SK-N-MC (cell line): ENCODE measurements around the gene CREB3L2.

ENCODE experiments used
- DNase-seq: peaks from one replicate; pipeline ENCODE4 v3.0.0-alpha.2; 2011; ENCODE audit warnings: low read depth, low spot score
- H3K27ac ChIP-seq: fragments of 200-600 bp; sonication (generic); 2 replicates; pipeline ENCODE4 v1.5.1; 2016; ENCODE audit warnings: mixed run types
- H3K36me3 ChIP-seq: fragments of 200-600 bp; sonication (generic); 2 replicates; pipeline ENCODE4 v1.6.1; 2017; ENCODE audit warnings: antibody characterized with exemption, low read length, mixed read lengths; ENCODE audit not compliant: insufficient read depth
- H3K4me3 ChIP-seq: fragments of 200-600 bp; sonication (generic); 2 replicates; pipeline ENCODE4 v1.5.1; 2016
- H3K9ac ChIP-seq: fragments of 200-600 bp; sonication (generic); 2 replicates; pipeline ENCODE4 v1.8.0; 2017; ENCODE audit warnings: mixed run types, mixed read lengths; ENCODE audit not compliant: insufficient read length
- H3K9me3 ChIP-seq: fragments of 200-600 bp; sonication (generic); 2 replicates; pipeline ENCODE4 v1.6.1; 2017; ENCODE audit warnings: low read depth, mild to moderate bottlenecking, antibody characterized with exemption, low read length, moderate library complexity, mixed read lengths
- EZH2 ChIP-seq: fragments of 200-600 bp; sonication (generic); IDR thresholded peaks from one replicate; pipeline ENCODE4 v1.6.1; 2017; ENCODE audit warnings: antibody characterized with exemption
- FOXP2 ChIP-seq: optimal IDR thresholded peaks from 2 replicates; pipeline ENCODE3; 2011; ENCODE audit warnings: mild to moderate bottlenecking, moderate library complexity; ENCODE audit not compliant: insufficient read depth; ENCODE audit errors: extremely low read length, control extremely low read depth
- POLR2AphosphoS5 ChIP-seq: IDR thresholded peaks from 2 replicates; pipeline ENCODE4 v1.6.1; 2012; ENCODE audit warnings: mild to moderate bottlenecking, low read depth, low read length, borderline replicate concordance

Gene CREB3L2

DNA sequence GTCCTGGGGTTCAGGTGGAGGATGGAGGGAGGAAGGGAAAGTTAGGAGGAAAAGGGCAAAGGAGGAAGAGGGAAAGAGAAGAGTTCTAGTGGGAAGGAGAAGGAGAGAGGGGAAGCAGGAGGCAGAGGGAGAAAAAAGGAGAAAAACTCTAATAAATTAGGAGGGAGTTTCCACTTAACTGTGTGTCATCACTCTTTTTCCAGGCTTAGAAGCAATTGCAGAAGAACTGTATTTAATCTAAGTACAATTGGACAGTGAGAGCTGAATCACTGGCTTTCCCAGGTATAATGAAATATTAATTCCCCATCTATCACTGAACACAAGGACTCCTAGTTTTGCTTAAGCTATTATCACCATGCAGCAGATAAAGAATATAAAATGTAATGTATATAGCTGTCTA is 76.8 kb downstream of the CREB3L2 start:
- TF ChIP-seq POLR2AphosphoS5 (no peak), EZH2 (no peak), FOXP2 (no peak)
- no peak overlapping the region for H3K9ac ChIP-seq
- H3K27ac ChIP-seq, result no peak overlapping the region
- no peaks in the 10 kb centered on the region for H3K9me3 ChIP-seq
- DNase-seq, result no peak
- H3K36me3 ChIP-seq, result peaks cover 4% of the 10 kb centered on the region; the same call in 1 of the 2 replicates
- H3K4me3 ChIP-seq, result no peak overlapping the region

DNA sequence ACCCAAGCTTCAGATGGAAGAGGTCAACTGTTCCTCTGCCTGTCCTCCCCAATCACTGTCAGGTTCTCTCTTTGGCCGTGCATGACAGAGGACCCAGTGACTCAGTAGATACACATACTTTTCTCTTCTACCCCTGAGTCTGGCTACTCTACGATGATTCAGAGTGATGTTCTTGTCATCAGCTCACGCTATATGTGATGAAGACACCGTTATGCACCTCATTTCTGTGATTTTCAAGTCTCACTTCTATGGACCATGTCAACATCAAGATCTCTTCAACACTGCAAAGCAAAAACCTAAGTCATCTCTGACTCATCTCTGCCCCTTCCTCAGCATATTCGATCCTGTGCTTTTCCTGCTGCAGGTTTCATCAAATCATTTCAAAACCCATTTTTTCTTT is 78.5 kb downstream of the CREB3L2 start:
- Histone ChIP-seq H3K36me3 (peaks cover 4% of the 10 kb centered on the region; the same call in 1 of the 2 replicates), H3K27ac (no peak overlapping the region), H3K4me3 (no peak overlapping the region), H3K9me3 (no peaks in the 10 kb centered on the region), H3K9ac (no peak overlapping the region)
- TF ChIP-seq EZH2 (no peak), FOXP2 (no peak), POLR2AphosphoS5 (no peak)
- no peak for DNase-seq

DNA sequence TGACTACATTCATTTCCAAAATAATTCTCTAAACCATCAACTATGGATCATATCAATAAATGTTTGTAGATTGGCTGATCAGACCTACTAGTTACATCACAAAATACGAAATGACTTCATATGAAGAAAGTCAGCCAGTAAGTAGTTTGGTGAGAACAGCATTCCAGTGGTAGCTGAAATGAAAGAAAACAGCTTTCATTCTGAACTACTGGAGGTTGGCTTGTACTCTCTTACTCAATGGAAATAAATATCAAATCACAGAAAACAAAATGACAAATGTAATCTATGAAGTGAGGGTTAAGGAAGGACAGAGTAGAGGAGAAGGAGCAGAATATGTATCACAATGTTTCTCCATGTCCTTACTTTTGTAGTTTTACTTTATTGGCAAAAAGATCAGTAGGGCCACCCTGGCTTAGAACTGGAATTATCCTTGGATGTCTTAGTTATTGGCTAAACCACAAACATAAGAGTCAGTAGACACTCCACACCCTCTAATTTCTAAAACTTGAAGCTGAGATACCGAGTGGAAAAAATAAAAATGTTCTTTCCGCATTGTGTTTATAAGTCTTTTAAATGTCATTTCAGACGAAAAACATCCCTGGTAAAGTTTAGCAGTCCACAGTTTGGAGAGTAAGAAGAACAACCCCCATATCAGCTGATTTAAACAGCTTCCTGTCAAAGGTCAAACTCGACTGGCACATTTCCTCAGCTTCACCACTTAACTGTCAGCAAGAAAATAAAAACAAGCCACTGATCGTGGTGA is 81.1 kb downstream of the CREB3L2 start:
- Histone ChIP-seq H3K9ac (no peak overlapping the region), H3K9me3 (no peaks in the 10 kb centered on the region), H3K27ac (no peak overlapping the region), H3K4me3 (no peak overlapping the region), H3K36me3 (no peaks in the 10 kb centered on the region)
- no peak for TF ChIP-seq EZH2
- no peak for TF ChIP-seq FOXP2
- no peak for TF ChIP-seq POLR2AphosphoS5
- DNase-seq, result no peak

DNA sequence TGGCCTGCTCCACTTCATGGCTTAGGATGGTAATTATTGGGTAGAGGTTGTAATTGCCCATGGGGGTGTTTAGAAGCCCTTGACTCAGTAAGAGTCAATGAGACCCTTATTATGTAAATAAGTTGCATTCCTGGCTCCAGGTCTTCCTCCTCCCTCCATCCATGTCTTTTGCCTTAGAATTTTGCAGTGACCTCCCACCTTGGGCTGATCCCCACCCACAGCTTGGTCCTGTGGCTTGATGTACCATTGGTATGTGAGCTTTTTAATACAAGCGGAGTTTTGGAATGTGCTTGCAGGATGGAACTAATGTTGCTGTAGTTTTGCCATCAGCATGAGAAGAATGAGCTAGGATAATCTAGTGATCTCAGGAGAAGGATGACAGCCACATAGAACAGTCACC is 81.9 kb downstream of the CREB3L2 start:
- no peaks in the 10 kb centered on the region for H3K36me3 ChIP-seq
- no peak overlapping the region for H3K4me3 ChIP-seq
- H3K9ac ChIP-seq, result no peak overlapping the region
- no peak for DNase-seq
- H3K9me3 ChIP-seq, result no peaks in the 10 kb centered on the region
- TF ChIP-seq POLR2AphosphoS5, result no peak
- TF ChIP-seq FOXP2, result no peak
- TF ChIP-seq EZH2, result no peak
- no peak overlapping the region for H3K27ac ChIP-seq

DNA sequence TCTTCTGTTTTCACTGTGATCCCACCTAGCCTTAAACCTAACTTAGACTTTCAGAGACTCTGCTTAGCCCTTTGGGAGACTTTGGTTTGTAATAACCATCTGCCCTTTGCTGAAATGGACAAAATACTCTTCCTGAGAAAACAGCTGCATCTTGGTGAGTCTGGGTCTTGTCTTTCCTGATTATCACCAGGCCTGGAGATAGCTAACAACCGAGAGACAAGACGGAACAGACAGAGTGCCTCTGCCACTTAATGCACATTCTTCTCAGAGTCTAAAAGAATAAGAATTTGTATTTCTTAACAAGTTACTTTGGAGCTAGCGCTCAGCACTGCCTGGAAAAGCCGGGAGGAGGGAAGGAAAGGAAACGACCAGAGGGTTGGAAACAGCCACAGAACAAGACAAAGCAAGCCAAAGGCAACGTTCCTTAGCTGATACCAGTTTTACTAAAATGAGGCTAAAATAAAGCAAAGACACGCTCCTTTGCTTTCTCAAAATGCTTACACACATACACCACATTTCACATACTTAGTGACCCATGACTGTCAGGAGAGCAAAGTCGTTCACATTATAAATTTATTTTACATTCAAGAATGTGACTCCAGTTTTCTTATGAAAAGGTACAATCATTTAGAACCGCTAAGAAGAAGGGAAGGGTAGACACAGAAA is 84.8 kb downstream of the CREB3L2 start:
- no peak for DNase-seq
- Histone ChIP-seq H3K27ac (no peak overlapping the region), H3K36me3 (0 out of 2 replicates have a peak, but pooled peaks cover 5% of the 10 kb centered on the region), H3K4me3 (no peak overlapping the region), H3K9ac (no peak overlapping the region), H3K9me3 (no peaks in the 10 kb centered on the region)
- TF ChIP-seq FOXP2 (no peak), POLR2AphosphoS5 (no peak), EZH2 (no peak)

DNA sequence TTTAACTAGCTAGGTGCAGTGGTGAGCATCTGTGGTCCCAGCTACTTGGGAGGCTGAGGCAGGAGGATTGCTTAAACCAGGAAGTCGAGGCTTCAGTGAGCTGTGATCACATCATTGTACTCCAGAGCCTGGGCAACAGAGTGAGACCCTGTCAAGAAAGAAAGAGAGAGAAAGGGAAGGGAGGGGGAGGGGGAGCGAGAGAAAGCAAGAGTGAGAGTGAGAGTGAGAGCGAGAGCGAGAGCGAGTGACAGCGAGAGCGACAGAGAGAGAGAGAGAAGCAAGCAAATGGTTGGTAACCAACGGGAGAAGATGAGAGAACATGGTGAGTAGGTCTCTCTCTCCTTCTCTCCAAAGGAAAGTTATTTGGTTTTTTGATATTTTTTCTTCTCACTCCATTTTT is 85.3 kb downstream of the CREB3L2 start:
- no peak for TF ChIP-seq POLR2AphosphoS5
- Histone ChIP-seq H3K27ac (no peak overlapping the region), H3K4me3 (no peak overlapping the region), H3K36me3 (0 out of 2 replicates have a peak, but pooled peaks cover 5% of the 10 kb centered on the region), H3K9me3 (no peaks in the 10 kb centered on the region), H3K9ac (no peak overlapping the region)
- no peak for DNase-seq

DNA sequence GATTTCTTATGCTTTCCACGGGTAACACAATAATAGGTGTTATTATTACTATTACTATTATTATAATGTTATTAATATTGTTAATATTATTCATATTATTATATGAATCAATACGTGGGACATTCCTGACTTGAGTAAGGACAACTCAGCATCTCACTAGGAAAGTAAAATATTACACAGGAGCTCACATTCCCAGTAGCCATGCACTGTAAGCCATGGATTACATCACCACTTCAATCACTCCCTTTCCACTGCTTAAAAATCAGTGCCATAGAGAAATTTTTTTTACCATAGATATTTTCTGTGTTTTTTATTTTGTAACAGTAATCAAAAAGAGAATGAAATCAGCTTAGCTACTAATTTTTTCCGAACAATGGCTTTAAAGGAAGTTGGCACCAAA is 86.6 kb downstream of the CREB3L2 start:
- H3K4me3 ChIP-seq, result no peak overlapping the region
- TF ChIP-seq FOXP2, result no peak
- no peak for TF ChIP-seq POLR2AphosphoS5
- TF ChIP-seq EZH2, result no peak
- no peaks in the 10 kb centered on the region for H3K9me3 ChIP-seq
- no peak overlapping the region for H3K9ac ChIP-seq
- H3K27ac ChIP-seq, result no peak overlapping the region
- no peak for DNase-seq
- 0 out of 2 replicates have a peak, but pooled peaks cover 5% of the 10 kb centered on the region for H3K36me3 ChIP-seq

DNA sequence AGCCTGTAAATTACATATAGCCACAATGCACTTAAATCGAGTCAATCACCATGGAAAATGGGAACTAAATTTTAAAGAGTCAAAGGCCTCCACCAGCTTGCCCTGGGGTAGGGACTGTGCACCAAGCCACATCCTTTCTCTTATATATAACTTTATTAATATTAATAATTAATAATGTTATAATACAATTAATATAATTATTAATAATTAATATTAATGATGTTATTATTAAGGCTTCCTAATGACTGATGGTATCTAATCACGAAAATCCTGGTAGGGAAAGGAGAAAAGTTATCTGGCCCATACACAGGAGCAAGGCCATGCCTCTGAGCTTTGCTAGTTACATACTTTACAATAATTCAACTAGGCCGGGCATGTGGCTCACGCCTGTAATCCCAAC is 87.9 kb downstream of the CREB3L2 start:
- H3K27ac ChIP-seq, result no peak overlapping the region
- H3K4me3 ChIP-seq, result no peak overlapping the region
- DNase-seq, result no peak
- peaks cover 5% of the 10 kb centered on the region; the same call in 1 of the 2 replicates for H3K36me3 ChIP-seq
- no peaks in the 10 kb centered on the region for H3K9me3 ChIP-seq
- no peak for TF ChIP-seq POLR2AphosphoS5
- TF ChIP-seq EZH2, result no peak
- TF ChIP-seq FOXP2, result no peak
- H3K9ac ChIP-seq, result no peak overlapping the region

DNA sequence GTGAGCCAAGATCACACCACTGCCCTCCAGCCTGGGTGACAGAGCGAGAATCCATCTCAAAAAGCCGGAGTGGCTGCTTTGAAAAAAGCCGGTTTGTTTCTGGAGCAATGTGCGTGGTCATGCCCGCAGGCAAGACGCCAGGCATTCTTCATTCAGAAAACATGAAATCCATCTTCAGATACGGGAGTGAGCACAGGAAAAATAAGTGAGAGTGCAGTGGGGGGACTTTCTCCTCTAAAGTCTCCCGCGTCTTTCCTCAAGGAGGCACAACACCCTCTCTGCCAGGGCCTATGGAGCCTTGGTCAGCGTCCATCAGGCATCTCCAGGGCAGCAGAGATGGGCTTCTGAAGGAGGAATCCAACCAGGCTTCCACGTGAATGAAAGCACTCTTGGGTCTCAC is 92.8 kb downstream of the CREB3L2 start:
- no peak overlapping the region for H3K4me3 ChIP-seq
- no peak overlapping the region for H3K9ac ChIP-seq
- peaks cover 9% of the 10 kb centered on the region; the same call in 1 of the 2 replicates for H3K36me3 ChIP-seq
- H3K27ac ChIP-seq, result no peak overlapping the region
- H3K9me3 ChIP-seq, result no peaks in the 10 kb centered on the region
- TF ChIP-seq FOXP2 (no peak), EZH2 (no peak), POLR2AphosphoS5 (no peak)
- DNase-seq, result no peak
